SJSA1 (cell line): ENCODE measurements around the gene TAF8. TPM values are rescaled to one million over a fixed set of nuclear protein-coding genes. Genes with fewer than 3 reads are reported as not detected.
A peak's percentile ranks its signal among the peaks of the same experiment; 100 is the strongest.
"Not testable (repeated sequence)": the region's sequence is repeated elsewhere in the genome, so short reads cannot be mapped to it uniquely, and the experiment has no call there.

ENCODE experiments used
- DNase-seq, 2 experiments: peaks; one replicate each; pipeline ENCODE4 v3.0.0-alpha.2; 2015 to 2020; ENCODE audit warnings: low spot score in 2 of 2, low read depth in 1 of 2
- H3K27ac ChIP-seq: fragments of 250-450 bp; sonication (Bioruptor Pico); 2 replicates; pipeline ENCODE4 v1.5.1; 2020; ENCODE audit warnings: mild to moderate bottlenecking, moderate library complexity
- H3K27me3 ChIP-seq: fragments of 250-450 bp; sonication (Bioruptor Pico); replicated peaks from 2 replicates; pipeline ENCODE4 v1.5.1; 2020; ENCODE audit warnings: mild to moderate bottlenecking, moderate library complexity
- H3K36me3 ChIP-seq: fragments of 250-450 bp; sonication (Bioruptor Pico); 2 replicates; pipeline ENCODE4 v1.5.1; 2020; ENCODE audit warnings: mild to moderate bottlenecking
- H3K4me1 ChIP-seq: fragments of 250-450 bp; sonication (Bioruptor Pico); replicated peaks from 2 replicates; pipeline ENCODE4 v1.6.1; 2021; ENCODE audit warnings: mild to moderate bottlenecking
- H3K4me3 ChIP-seq: fragments of 250-450 bp; sonication (Bioruptor Pico); 2 replicates; pipeline ENCODE4 v1.5.1; 2020; ENCODE audit warnings: mild to moderate bottlenecking
- H3K9me3 ChIP-seq: fragments of 250-450 bp; sonication (Bioruptor Pico); replicated peaks from 2 replicates; pipeline ENCODE4 v1.5.1; 2020; ENCODE audit warnings: mild to moderate bottlenecking
- total RNA-seq: library from RNA; depleted of rRNA; stranded (reverse); fragments of >200 nt; shearing (Covaris generic); gene quantifications from 2 replicates; pipeline ENCODE4 v1.2.3, GENCODE V29; 2014; rRNA removed

The TAF8 gene, protein sequence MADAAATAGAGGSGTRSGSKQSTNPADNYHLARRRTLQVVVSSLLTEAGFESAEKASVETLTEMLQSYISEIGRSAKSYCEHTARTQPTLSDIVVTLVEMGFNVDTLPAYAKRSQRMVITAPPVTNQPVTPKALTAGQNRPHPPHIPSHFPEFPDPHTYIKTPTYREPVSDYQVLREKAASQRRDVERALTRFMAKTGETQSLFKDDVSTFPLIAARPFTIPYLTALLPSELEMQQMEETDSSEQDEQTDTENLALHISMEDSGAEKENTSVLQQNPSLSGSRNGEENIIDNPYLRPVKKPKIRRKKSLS
- 5.0 and 12.2 TPM in 2 replicates for total RNA-seq

DNA sequence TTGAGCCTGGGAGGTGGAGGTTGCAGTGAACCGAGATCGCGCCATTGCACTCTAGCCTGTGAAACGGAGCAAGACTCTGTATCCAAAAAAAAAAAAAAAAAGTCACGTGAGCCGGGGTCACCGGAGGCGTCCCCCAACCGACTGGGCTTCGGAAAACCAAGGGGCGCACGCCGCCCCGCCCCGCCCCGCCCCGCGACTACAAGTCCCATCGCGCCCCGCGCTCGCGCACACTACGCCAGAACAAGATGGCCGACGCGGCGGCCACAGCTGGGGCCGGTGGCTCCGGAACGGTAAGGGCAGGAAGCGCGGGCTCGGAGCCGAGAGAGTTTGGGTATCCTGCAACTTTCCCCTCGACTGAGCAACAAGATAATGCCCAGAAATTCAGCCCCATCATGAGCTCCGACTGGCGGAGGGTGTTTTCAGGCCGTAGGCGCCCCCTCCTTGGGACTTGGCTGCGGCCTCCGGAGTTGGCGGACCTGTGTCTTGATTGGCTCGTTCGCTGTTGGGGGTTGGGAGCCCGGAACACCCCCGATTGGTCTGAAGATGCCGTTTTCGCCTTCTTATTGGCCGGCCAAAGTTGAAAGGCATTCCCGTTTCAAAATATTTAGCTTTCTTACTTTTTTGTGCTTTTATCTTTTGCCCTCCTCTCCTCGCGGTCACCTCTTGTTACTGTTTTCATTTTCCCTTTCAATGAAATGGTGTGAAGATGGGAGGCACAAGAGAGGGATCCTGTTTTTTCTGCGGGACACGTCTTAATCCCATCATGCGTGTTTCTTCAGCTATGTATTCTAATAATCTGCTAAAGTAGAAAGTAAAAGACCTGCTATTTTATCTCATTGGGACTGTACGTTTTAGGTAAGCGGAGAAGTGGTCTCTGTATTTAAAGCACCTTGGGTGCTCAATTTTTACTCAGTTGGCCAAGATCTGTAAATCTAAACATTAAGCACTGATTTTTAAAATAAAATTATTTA lies at the start of gene TAF8:
TSS of gene TAF8 (plus strand) at position 228 of the 971 bp plus-strand sequence. CDS start at position 246, 18 bp downstream.
- Histone ChIP-seq H3K27me3 (no peaks in the 10 kb centered on the region), H3K4me1 (peaks cover 17% of the 10 kb centered on the region), H3K27ac (peak within 1 kb of the TSS; percentile 84), H3K4me3 (peak within 1 kb of the TSS; percentile 69), H3K9me3 (no peaks in the 10 kb centered on the region), H3K36me3 (peaks cover 28% of the 10 kb centered on the region)
- DNase-seq, result peak; percentile 93 to 98

DNA sequence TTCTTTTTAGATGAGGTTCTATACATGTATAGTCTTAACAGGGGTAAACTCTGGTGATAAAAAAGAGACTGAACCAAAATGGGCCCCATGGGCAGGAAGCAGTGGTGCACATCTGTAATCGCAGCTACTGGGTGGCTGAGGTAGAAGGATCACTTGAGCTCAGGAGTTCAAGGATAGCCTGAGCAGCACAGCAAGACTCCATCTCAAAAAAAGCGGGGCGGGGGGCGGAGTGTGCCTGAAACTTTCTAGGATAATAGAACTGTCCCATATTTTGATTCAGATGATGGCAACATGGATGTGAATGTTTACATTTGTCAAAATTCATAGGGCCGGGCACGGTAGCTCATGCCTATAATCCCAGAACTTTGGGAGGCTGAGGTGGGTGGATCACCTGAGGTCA lies 48.8 kb upstream of the TAF8 start:
- Histone ChIP-seq H3K4me3 (no peak overlapping the region), H3K27ac (no peak overlapping the region)
- no peak for DNase-seq

GRCh38 chr6:42003658-42004057 lies 46.7 kb upstream of the TAF8 start:
- not testable (repeated sequence) for H3K27ac ChIP-seq, H3K4me3 ChIP-seq, H3K36me3 ChIP-seq, H3K27me3 ChIP-seq, DNase-seq, H3K9me3 ChIP-seq, H3K4me1 ChIP-seq

More for the DNA sequence above, 48.8 kb upstream of the TAF8 start:
- no peaks in the 10 kb centered on the region for H3K36me3 ChIP-seq
- H3K9me3 ChIP-seq, result no peaks in the 10 kb centered on the region
- no peaks in the 10 kb centered on the region for H3K4me1 ChIP-seq
- no peaks in the 10 kb centered on the region for H3K27me3 ChIP-seq

DNA sequence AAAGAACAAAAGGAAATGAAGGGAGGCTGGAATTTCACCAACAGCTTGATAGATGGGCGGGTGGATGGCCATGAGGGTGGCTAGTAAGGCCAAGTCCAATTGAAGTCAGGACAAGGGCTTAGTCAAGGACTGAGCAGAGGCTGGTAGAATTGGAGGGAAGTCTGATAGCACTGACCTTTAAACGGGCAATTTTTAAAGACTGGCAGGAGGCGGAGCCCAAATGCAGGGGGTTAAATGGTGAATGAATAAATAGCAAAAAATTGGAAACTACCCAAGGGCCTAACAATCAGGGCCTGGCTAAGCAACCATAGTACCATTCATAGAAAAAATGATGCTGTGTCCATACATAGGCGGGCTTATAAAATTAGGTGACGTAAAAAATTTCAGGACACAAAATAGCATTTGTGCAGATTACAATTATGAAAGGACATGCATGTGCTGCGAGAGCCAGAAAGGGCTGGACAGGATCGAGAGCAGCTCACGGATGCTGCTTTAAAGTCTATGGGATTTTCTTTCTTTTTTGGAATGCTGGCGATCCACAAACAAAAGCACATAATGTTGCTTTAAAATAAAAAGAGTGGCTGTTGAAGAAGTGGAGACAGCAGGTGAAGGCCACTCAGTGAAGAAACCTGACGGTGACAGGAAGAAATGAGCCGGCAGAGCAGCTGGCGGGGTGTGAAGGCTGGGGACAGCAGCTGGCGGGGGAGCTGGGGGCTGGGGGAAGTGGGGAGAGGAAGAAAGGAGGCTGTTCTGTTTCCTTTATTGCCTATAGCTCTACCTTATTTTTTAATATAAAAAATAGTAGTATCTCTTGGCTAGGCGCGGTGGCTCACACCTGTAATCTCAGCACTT lies 42.8 kb upstream of the TAF8 start:
- Histone ChIP-seq H3K36me3 (no peaks in the 10 kb centered on the region), H3K4me1 (no peaks in the 10 kb centered on the region), H3K27ac (no peak overlapping the region), H3K27me3 (no peaks in the 10 kb centered on the region), H3K4me3 (no peak overlapping the region), H3K9me3 (no peaks in the 10 kb centered on the region)
- no peak for DNase-seq

DNA sequence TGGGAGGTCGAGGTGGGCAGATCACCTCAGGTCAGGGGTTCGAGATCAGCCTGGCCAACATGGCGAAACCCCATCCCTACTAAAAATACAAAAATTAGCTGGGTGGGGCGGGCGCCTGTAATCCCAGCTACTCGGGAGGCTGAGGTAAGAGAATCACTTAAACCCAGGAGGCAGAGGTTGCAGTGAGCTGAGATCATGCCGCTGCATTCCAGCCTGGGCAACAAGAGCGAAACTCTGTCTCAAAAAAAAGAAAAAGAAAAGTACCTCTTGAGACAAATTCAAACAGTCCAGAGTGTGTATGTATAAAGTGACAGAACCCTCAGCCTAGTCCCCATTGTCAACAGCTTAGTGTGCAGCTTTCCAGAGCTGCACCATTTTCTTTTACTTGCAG lies 42.2 kb upstream of the TAF8 start:
- H3K9me3 ChIP-seq, H3K27ac ChIP-seq, H3K4me3 ChIP-seq, DNase-seq, H3K4me1 ChIP-seq, H3K27me3 ChIP-seq, H3K36me3 ChIP-seq: not testable (repeated sequence)

- DNase-seq, result no peak
- H3K4me3 ChIP-seq, result no peak overlapping the region
- H3K27me3 ChIP-seq, result no peaks in the 10 kb centered on the region
- no peaks in the 10 kb centered on the region for H3K36me3 ChIP-seq
- no peak overlapping the region for H3K27ac ChIP-seq
- H3K4me1 ChIP-seq, result no peaks in the 10 kb centered on the region
- no peaks in the 10 kb centered on the region for H3K9me3 ChIP-seq
Measured at GRCh38 chr6:42009844-42010184, 40.5 kb upstream of the TAF8 start.

DNA sequence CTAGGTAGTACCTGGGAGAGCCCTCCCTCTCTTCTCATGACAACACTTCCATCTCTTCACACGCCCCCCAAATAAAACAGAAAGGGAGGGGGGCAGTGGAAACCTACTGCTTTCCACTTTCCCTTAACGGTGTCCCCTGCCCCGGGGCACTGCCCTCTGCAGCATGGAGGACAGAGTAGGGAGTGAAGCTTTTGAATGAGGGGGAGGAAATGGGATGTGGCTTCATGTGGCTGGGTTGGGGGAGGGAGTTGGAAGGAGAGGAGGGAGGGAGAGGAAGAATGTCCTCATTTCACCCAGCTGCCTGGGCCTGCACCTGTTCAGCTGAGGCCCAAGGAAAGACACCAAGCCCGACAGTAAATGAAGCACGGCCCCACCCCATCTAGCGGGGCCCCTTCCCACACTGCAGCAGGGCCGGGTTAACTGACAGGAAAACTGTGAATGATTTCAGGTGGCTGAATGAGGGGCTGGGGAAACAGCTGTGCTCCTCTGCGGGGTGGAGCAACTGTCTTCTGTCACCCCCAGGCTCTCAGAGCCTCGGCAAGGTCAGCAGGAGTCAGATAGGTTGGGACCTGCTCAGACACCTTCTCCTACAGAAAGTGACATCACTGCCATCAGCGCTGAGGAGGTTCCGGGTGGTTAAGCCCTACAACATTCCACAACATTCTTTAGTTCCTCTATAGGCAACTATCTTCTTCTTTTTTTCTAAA lies 40.0 kb upstream of the TAF8 start:
- DNase-seq, result no peak
- no peak overlapping the region for H3K4me3 ChIP-seq
- no peak overlapping the region for H3K27ac ChIP-seq

DNA sequence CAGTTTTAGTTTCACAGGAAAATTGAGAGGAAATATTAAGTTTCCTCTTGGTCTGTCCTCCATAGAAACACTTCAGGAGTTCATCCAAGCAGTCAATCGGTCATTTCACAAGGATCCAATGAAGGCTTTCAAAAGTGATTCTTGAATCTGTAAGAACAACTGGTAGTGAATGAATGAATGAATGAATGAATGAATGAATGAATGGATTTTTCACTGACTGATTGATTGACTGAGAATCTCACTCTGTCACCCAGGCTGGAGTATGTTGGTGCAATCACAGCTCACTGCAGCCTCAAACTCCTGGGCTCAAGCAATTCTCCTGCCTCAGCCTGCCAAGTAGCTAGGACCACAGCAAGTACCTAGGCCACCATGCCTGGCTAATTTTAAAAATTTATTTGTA lies 39.4 kb upstream of the TAF8 start:
- H3K4me3 ChIP-seq, result no peak overlapping the region

More for the DNA sequence above, 40.0 kb upstream of the TAF8 start:
- no peaks in the 10 kb centered on the region for H3K27me3 ChIP-seq
- H3K9me3 ChIP-seq, result no peaks in the 10 kb centered on the region
- H3K4me1 ChIP-seq, result no peaks in the 10 kb centered on the region
- no peaks in the 10 kb centered on the region for H3K36me3 ChIP-seq

DNA sequence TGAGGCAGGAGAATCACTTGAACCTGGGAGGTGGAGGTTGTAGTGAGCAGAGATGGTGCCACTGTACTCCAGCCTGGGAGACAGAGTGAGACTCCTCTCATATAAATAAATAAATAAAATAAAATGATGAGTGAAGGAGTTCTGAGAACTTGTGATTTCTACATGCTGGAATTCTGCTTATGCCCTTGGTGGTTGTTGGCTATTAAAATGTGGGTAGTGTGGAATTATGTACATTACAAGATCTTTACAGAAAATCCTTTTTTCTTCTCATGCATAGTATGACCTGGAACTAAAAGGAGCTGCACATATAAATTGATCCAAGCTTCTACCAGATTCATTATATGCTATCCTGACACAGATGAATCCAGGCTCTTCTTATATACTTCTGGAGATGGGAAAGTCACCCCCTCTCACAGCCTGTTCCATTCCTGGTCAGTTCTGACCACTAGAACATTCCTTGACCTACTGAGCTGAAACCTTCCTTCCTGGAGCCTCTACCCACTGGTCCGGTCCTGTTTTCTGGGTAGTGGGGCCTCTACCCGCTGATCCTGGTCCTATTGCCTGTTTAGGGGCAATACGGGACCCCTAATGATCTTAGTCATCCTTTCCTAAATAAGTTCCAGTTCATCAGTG lies 37.7 kb upstream of the TAF8 start:
- DNase-seq, result no peak
- Histone ChIP-seq H3K4me1 (peaks cover 8% of the 10 kb centered on the region), H3K4me3 (no peak overlapping the region), H3K9me3 (no peaks in the 10 kb centered on the region), H3K27me3 (no peaks in the 10 kb centered on the region), H3K27ac (no peak overlapping the region), H3K36me3 (no peaks in the 10 kb centered on the region)

More for the DNA sequence above, 39.4 kb upstream of the TAF8 start:
- Histone ChIP-seq H3K36me3 (no peaks in the 10 kb centered on the region), H3K27me3 (no peaks in the 10 kb centered on the region), H3K27ac (no peak overlapping the region), H3K9me3 (no peaks in the 10 kb centered on the region), H3K4me1 (no peaks in the 10 kb centered on the region)
- DNase-seq, result no peak

- H3K27ac ChIP-seq, result no peak overlapping the region
- H3K36me3 ChIP-seq, result no peaks in the 10 kb centered on the region
- no peaks in the 10 kb centered on the region for H3K27me3 ChIP-seq
- DNase-seq, result no peak
- peaks cover 8% of the 10 kb centered on the region for H3K4me1 ChIP-seq
- H3K4me3 ChIP-seq, result no peak overlapping the region
- H3K9me3 ChIP-seq, result no peaks in the 10 kb centered on the region
Measured at GRCh38 chr6:42013134-42013516, 37.2 kb upstream of the TAF8 start.

DNA sequence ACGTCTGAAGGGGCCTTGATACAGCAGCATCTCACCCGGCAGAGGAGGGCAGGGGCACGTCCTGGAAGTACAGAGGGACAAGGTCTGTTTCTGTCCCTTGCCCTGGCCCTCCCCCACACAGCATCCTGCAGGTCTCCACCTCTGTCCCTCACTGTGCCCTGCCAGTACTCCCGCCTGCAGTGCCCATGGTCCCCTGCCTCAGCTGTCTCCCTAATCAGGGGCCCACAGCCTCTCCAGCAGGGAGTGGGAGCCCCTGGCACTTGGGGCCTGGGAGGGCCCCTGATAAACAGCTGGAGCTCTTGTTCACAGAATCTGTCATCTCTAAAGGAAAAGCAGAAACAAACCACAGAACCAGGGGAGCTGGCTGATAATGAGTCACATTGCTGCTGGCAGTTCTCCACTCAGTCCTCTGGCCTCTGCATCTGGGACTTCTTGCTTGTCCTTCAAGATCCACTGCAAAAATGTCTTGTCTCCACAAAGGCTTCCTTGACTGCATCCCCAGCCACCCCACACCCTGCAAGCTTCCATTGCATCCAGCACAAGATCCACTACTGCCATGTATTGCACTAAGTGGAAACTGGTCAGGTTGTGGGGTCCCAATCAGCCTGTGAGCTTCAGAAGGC lies 33.2 kb upstream of the TAF8 start:
- Histone ChIP-seq H3K9me3 (no peaks in the 10 kb centered on the region), H3K4me1 (peaks cover 10% of the 10 kb centered on the region), H3K27ac (no peak overlapping the region), H3K27me3 (no peaks in the 10 kb centered on the region), H3K4me3 (no peak overlapping the region), H3K36me3 (no peaks in the 10 kb centered on the region)
- peak in 1 of 2 experiments; percentile 15 for DNase-seq

GRCh38 chr6:42020967-42021366 lies 29.4 kb upstream of the TAF8 start:
- no peak for DNase-seq
- Histone ChIP-seq H3K27me3 (no peaks in the 10 kb centered on the region), H3K27ac (no peak overlapping the region), H3K36me3 (no peaks in the 10 kb centered on the region), H3K4me1 (peaks cover 14% of the 10 kb centered on the region), H3K9me3 (no peaks in the 10 kb centered on the region), H3K4me3 (no peak overlapping the region)
